H9 (cell line): ENCODE results near the gene VSX1. TPM values are rescaled to one million over a fixed set of nuclear protein-coding genes. Genes with fewer than 3 reads are reported as not detected.

ENCODE experiments used
- DNase-seq: peaks from one replicate; pipeline ENCODE4 v3.0.0-alpha.2; 2017
- H2AFZ ChIP-seq: one replicate; pipeline ENCODE4 v1.6.1; 2013; ENCODE audit warnings: mild to moderate bottlenecking, low read length, control low read depth, moderate library complexity
- H2AK5ac ChIP-seq: 2 replicates; pipeline ENCODE4 v1.6.1; 2013; ENCODE audit warnings: low read length, control low read depth, mixed read lengths; ENCODE audit not compliant: insufficient read length
- H2BK120ac ChIP-seq: one replicate; pipeline ENCODE4 v1.6.1; 2013; ENCODE audit warnings: low read depth, mild to moderate bottlenecking, low read length, control low read depth, inconsistent platforms; ENCODE audit not compliant: poor library complexity, severe bottlenecking
- H2BK12ac ChIP-seq: 2 replicates; pipeline ENCODE4 v1.6.1; 2013; ENCODE audit warnings: low read length, control low read depth, mixed read lengths, low read depth; ENCODE audit not compliant: insufficient read length
- H2BK15ac ChIP-seq: 2 replicates; pipeline ENCODE4 v1.6.1; 2013; ENCODE audit warnings: low read depth, low read length, control low read depth
- H2BK20ac ChIP-seq: one replicate; pipeline ENCODE4 v1.6.1; 2013; ENCODE audit warnings: low read depth, mild to moderate bottlenecking, low read length, control low read depth, inconsistent platforms; ENCODE audit not compliant: poor library complexity, severe bottlenecking
- H2BK5ac ChIP-seq: 2 replicates; pipeline ENCODE4 v1.6.1; 2013; ENCODE audit warnings: low read length, control low read depth, mixed read lengths; ENCODE audit not compliant: insufficient read length
- H3K14ac ChIP-seq: 2 replicates; pipeline ENCODE4 v1.6.1; 2013; ENCODE audit warnings: low read length, control low read depth; ENCODE audit not compliant: insufficient read depth
- H3K18ac ChIP-seq: 2 replicates; pipeline ENCODE4 v1.6.1; 2013; ENCODE audit warnings: low read depth, mild to moderate bottlenecking, mixed read lengths, low read length, control low read depth; ENCODE audit not compliant: insufficient read length
- H3K23ac ChIP-seq: 2 replicates; pipeline ENCODE4 v1.6.1; 2013; ENCODE audit warnings: low read length, control low read depth, mixed read lengths, low read depth; ENCODE audit not compliant: insufficient read length
- H3K23me2 ChIP-seq: 2 replicates; pipeline ENCODE4 v1.6.1; 2013; ENCODE audit warnings: low read depth, mild to moderate bottlenecking, mixed read lengths, low read length, control low read depth; ENCODE audit not compliant: insufficient read length, poor library complexity, severe bottlenecking
- H3K27ac ChIP-seq: 2 replicates; pipeline ENCODE4 v1.5.1; 2013; ENCODE audit warnings: low read length, control low read depth, mixed read lengths, low read depth; ENCODE audit not compliant: insufficient read length
- H3K27me3 ChIP-seq: 2 replicates; pipeline ENCODE4 v1.6.1; 2013; ENCODE audit warnings: low read length, control low read depth, inconsistent platforms; ENCODE audit not compliant: insufficient read depth
- H3K4ac ChIP-seq: 2 replicates; pipeline ENCODE4 v1.6.1; 2013; ENCODE audit warnings: low read depth, mild to moderate bottlenecking, control low read depth, inconsistent platforms, low read length, moderate library complexity
- H3K4me1 ChIP-seq: 2 replicates; pipeline ENCODE4 v1.6.1; 2013; ENCODE audit warnings: low read length, control low read depth, inconsistent platforms; ENCODE audit not compliant: insufficient read depth
- H3K4me2 ChIP-seq: 2 replicates; pipeline ENCODE4 v1.6.1; 2013; ENCODE audit warnings: low read length, control low read depth, mixed read lengths; ENCODE audit not compliant: insufficient read length, insufficient read depth
- H3K56ac ChIP-seq: 2 replicates; pipeline ENCODE4 v1.6.1; 2013; ENCODE audit warnings: low read depth, mild to moderate bottlenecking, mixed read lengths, low read length, control low read depth; ENCODE audit not compliant: insufficient read length
- H3K79me1 ChIP-seq: 2 replicates; pipeline ENCODE4 v1.6.1; 2013; ENCODE audit warnings: low read depth, mild to moderate bottlenecking, moderate library complexity, low read length, control low read depth, inconsistent platforms; ENCODE audit not compliant: insufficient read depth, poor library complexity, severe bottlenecking
- H3K79me2 ChIP-seq: 2 replicates; pipeline ENCODE4 v1.6.1; 2013; ENCODE audit warnings: low read length, control low read depth, inconsistent platforms; ENCODE audit not compliant: insufficient read depth
- H3K9ac ChIP-seq: 2 replicates; pipeline ENCODE4 v1.6.1; 2013; ENCODE audit warnings: low read length, control low read depth, mixed read lengths; ENCODE audit not compliant: insufficient read length; ENCODE audit errors: extremely low read depth
- H3K9me3 ChIP-seq: one replicate; pipeline ENCODE4 v1.6.1; 2013; ENCODE audit warnings: low read depth, low read length, inconsistent platforms; ENCODE audit not compliant: control insufficient read depth
- H3T11ph ChIP-seq: one replicate; pipeline ENCODE4 v1.6.1; 2013; ENCODE audit warnings: mild to moderate bottlenecking, low read length, control low read depth, inconsistent platforms
- H4K20me1 ChIP-seq: one replicate; pipeline ENCODE4 v1.6.1; 2013; ENCODE audit not compliant: control insufficient read depth, insufficient read length, insufficient read depth
- H4K5ac ChIP-seq: 2 replicates; pipeline ENCODE4 v1.6.1; 2013; ENCODE audit warnings: low read depth, mild to moderate bottlenecking, mixed read lengths, low read length, control low read depth; ENCODE audit not compliant: insufficient read length
- H4K8ac ChIP-seq: replicated peaks from 2 replicates; pipeline ENCODE4 v1.6.1; 2013; ENCODE audit warnings: low read length, control low read depth, mixed read lengths, low read depth; ENCODE audit not compliant: insufficient read length
- H4K91ac ChIP-seq: 2 replicates; pipeline ENCODE4 v1.6.1; 2013; ENCODE audit warnings: low read depth, mild to moderate bottlenecking, moderate library complexity, mixed read lengths, low read length, control low read depth; ENCODE audit not compliant: insufficient read length
- H3K27ac Mint-ChIP-seq, 3 experiments: 2 replicates in 2 of 3; 3 replicates in 1 of 3; pipeline ENCODE4 v1.8.0; 2020 to 2021; ENCODE audit warnings: mixed read lengths in 3 of 3, mild to moderate bottlenecking in 1 of 3, moderate library complexity in 1 of 3
- H3K27me3 Mint-ChIP-seq: 2 replicates; pipeline ENCODE4 v1.8.0; 2021; ENCODE audit warnings: low read depth, mild to moderate bottlenecking, moderate library complexity, mixed read lengths
- H3K36me3 Mint-ChIP-seq, 3 experiments: 2 replicates in 2 of 3; 3 replicates in 1 of 3; pipeline ENCODE4 v1.8.0; 2020 to 2021; ENCODE audit warnings: low read depth in 3 of 3, mixed read lengths in 3 of 3; ENCODE audit not compliant: insufficient read depth in 1 of 3
- H3K4me1 Mint-ChIP-seq, 2 experiments: 2 replicates each; pipeline ENCODE4 v1.8.0; 2020; ENCODE audit warnings: mixed read lengths in 2 of 2
- H3K4me3 Mint-ChIP-seq, 2 experiments: 2 replicates in 1 of 2; 3 replicates in 1 of 2; pipeline ENCODE4 v1.8.0; 2020 to 2021; ENCODE audit warnings: mild to moderate bottlenecking in 2 of 2, mixed read lengths in 2 of 2, moderate library complexity in 1 of 2
- H3K9me3 Mint-ChIP-seq, 2 experiments: 2 replicates in 1 of 2; 3 replicates in 1 of 2; pipeline ENCODE4 v1.8.0; 2020; ENCODE audit warnings: mild to moderate bottlenecking in 2 of 2, mixed read lengths in 2 of 2, moderate library complexity in 1 of 2
- CTCF ChIP-seq: fragments of 200-600 bp; sonication (generic); conservative IDR thresholded peaks from 3 replicates; pipeline ENCODE4 v1.8.0; 2021; ENCODE audit warnings: antibody characterized with exemption, mild to moderate bottlenecking
- WGBS: extraction: QIAGEN DNeasy Blood & Tissue Kit; methylation state at CpG from one replicate; pipeline ENCODE4 v1.1.7; 2013; ENCODE audit warnings: missing lambda C conversion rate, low lambda C conversion rate, mixed read lengths; ENCODE audit not compliant: insufficient read length; ENCODE audit errors: extremely low coverage; 5-methylcytosine and 5-hydroxymethylcytosine counted together
- total RNA-seq: library from RNA; stranded (reverse); gene quantifications from 2 replicates; pipeline ENCODE4 v1.2.1, GENCODE V29; 2021

The VSX1 gene
- total RNA-seq, 1 experiment from 2014 or later: not detected

GRCh38 chr20:25073544-25073943, 8.4 kb downstream of the VSX1 start:
- H4K5ac ChIP-seq: no peak overlapping the region
- H3K9me3 ChIP-seq: no peaks in the 10 kb centered on the region
- H3T11ph ChIP-seq: no peak overlapping the region
- no peak overlapping the region for H4K8ac ChIP-seq
- H3K9ac ChIP-seq: no peak overlapping the region
- no peaks in the 10 kb centered on the region for H3K79me2 ChIP-seq
- no peaks in the 10 kb centered on the region; the same call in 1 of the 2 replicates for H3K4me1 ChIP-seq
- H2BK5ac ChIP-seq: no peak overlapping the region
- peaks cover under 1% of the 10 kb centered on the region; the same call in 1 of the 2 replicates for H3K27me3 ChIP-seq
- H3K36me3 Mint-ChIP-seq: no peaks in the 10 kb centered on the region
- no peak overlapping the region for H3K4me2 ChIP-seq
- H3K14ac ChIP-seq: no peak overlapping the region
- DNase-seq: peak; percentile 36
- no peak overlapping the region for H3K4ac ChIP-seq
- H3K27me3 Mint-ChIP-seq: peaks cover 90% of the 10 kb centered on the region
- H3K4me1 Mint-ChIP-seq: peaks cover 10 to 12% of the 10 kb centered on the region in 2 experiments
- no peak overlapping the region for H2AK5ac ChIP-seq
- no peaks in the 10 kb centered on the region for H4K20me1 ChIP-seq
- H3K79me1 ChIP-seq: no peaks in the 10 kb centered on the region
- no peak for TF ChIP-seq CTCF
- no CpG with 5 or more reads among the region's 9 CpGs for WGBS
- H3K27ac ChIP-seq: no peak overlapping the region
- H2BK12ac ChIP-seq: no peak overlapping the region
- H3K23me2 ChIP-seq: no peaks in the 10 kb centered on the region
- H2BK120ac ChIP-seq: no peak overlapping the region
- H3K23ac ChIP-seq: no peak overlapping the region
- no peak overlapping the region for H2BK15ac ChIP-seq
- no peak overlapping the region for H3K18ac ChIP-seq
- no peak overlapping the region for H3K27ac Mint-ChIP-seq
- H3K9me3 Mint-ChIP-seq: no peaks in the 10 kb centered on the region; a peak in 1 of 5 replicates
- H3K4me3 Mint-ChIP-seq: no peak overlapping the region
- H2BK20ac ChIP-seq: no peak overlapping the region
- H2AFZ ChIP-seq: no peak overlapping the region
- no peak overlapping the region for H3K56ac ChIP-seq
- no peak overlapping the region for H4K91ac ChIP-seq
